ENCODE measurements around the gene WFIKKN2.

DNA sequence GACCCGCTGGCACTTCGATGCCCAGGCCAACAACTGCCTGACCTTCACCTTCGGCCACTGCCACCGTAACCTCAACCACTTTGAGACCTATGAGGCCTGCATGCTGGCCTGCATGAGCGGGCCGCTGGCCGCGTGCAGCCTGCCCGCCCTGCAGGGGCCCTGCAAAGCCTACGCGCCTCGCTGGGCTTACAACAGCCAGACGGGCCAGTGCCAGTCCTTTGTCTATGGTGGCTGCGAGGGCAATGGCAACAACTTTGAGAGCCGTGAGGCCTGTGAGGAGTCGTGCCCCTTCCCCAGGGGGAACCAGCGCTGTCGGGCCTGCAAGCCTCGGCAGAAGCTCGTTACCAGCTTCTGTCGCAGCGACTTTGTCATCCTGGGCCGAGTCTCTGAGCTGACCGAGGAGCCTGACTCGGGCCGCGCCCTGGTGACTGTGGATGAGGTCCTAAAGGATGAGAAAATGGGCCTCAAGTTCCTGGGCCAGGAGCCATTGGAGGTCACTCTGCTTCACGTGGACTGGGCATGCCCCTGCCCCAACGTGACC lies 5.0 kb downstream of the WFIKKN2 start:
- no peak for TF ChIP-seq ETV6 (CRISPR knock-in tag; IDR thresholded peaks at IDR 0.05)
- TF ChIP-seq ZNF671 (CRISPR knock-in tag; IDR thresholded peaks at IDR 0.05) = no peak
- TF ChIP-seq, protein P1, sequence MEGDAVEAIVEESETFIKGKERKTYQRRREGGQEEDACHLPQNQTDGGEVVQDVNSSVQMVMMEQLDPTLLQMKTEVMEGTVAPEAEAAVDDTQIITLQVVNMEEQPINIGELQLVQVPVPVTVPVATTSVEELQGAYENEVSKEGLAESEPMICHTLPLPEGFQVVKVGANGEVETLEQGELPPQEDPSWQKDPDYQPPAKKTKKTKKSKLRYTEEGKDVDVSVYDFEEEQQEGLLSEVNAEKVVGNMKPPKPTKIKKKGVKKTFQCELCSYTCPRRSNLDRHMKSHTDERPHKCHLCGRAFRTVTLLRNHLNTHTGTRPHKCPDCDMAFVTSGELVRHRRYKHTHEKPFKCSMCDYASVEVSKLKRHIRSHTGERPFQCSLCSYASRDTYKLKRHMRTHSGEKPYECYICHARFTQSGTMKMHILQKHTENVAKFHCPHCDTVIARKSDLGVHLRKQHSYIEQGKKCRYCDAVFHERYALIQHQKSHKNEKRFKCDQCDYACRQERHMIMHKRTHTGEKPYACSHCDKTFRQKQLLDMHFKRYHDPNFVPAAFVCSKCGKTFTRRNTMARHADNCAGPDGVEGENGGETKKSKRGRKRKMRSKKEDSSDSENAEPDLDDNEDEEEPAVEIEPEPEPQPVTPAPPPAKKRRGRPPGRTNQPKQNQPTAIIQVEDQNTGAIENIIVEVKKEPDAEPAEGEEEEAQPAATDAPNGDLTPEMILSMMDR (IDR thresholded peaks at IDR 0.05) = no peak
- no peak for TF ChIP-seq ZNF138 (CRISPR knock-in tag; conservative IDR thresholded peaks at IDR 0.05)
- no peak for TF ChIP-seq ZNF232 (CRISPR knock-in tag; IDR thresholded peaks at IDR 0.05)
- TF ChIP-seq ELF4 (CRISPR knock-in tag; IDR thresholded peaks at IDR 0.05; ENCODE audit: low read depth) = no peak
- TF ChIP-seq, protein P2, sequence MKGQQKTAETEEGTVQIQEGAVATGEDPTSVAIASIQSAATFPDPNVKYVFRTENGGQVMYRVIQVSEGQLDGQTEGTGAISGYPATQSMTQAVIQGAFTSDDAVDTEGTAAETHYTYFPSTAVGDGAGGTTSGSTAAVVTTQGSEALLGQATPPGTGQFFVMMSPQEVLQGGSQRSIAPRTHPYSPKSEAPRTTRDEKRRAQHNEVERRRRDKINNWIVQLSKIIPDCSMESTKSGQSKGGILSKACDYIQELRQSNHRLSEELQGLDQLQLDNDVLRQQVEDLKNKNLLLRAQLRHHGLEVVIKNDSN (CRISPR knock-in tag; IDR thresholded peaks at IDR 0.05) = no peak
- TF ChIP-seq FOXJ3 (CRISPR knock-in tag; IDR thresholded peaks at IDR 0.05; ENCODE audit: borderline replicate concordance) = no peak
- no peak for TF ChIP-seq GABPB1 (CRISPR knock-in tag; IDR thresholded peaks at IDR 0.05)
- no peak for TF ChIP-seq SOX15 (CRISPR knock-in tag; IDR thresholded peaks at IDR 0.05)
- TF ChIP-seq ESRRA (CRISPR knock-in tag; IDR thresholded peaks at IDR 0.05; ENCODE audit: borderline replicate concordance) = no peak
